Activated T-helper 1 cell treated with Interleukin-2 at 50 U/mL for 16 hours (primary cell): ENCODE measurements around the gene BTBD6.

Experiments
- DNase-seq: peaks from one replicate; pipeline ENCODE4 v3.0.0-alpha.2; 2020; ENCODE audit warnings: low read depth

BTBD6 gene

GRCh38 chr14:105229099-105229655, 19.2 kb upstream of the BTBD6 start:
- no peak for DNase-seq

- DNase-seq, result no peak
Measured at GRCh38 chr14:105240811-105241576, 7.3 kb upstream of the BTBD6 start.

- DNase-seq, result no peak
Measured at GRCh38 chr14:105241641-105242040, 6.7 kb upstream of the BTBD6 start.

GRCh38 chr14:105244334-105244733, 4.0 kb upstream of the BTBD6 start:
- DNase-seq, result no peak

- no peak for DNase-seq
Measured at GRCh38 chr14:105247026-105247425, 1.3 kb upstream of the BTBD6 start.

GRCh38 chr14:105247715-105248367, 492 bp upstream of the BTBD6 start:
- no peak for DNase-seq

GRCh38 chr14:105249182-105250007, 1.1 kb downstream of the BTBD6 start:
- no peak for DNase-seq

GRCh38 chr14:105250008-105250366, 1.7 kb downstream of the BTBD6 start:
- no peak for DNase-seq

- no peak for DNase-seq
Measured at GRCh38 chr14:105250986-105251385, 2.7 kb downstream of the BTBD6 start.

- no peak for DNase-seq
Measured at GRCh38 chr14:105251920-105252319, 3.6 kb downstream of the BTBD6 start.

GRCh38 chr14:105252552-105253328, 4.4 kb downstream of the BTBD6 start:
- no peak for DNase-seq

GRCh38 chr14:105253329-105253682, 5.0 kb downstream of the BTBD6 start:
- no peak for DNase-seq

- DNase-seq, result no peak
Measured at GRCh38 chr14:105255021-105255507, 6.7 kb downstream of the BTBD6 start.

GRCh38 chr14:105256292-105256960, 8.1 kb downstream of the BTBD6 start:
- DNase-seq, result no peak

- DNase-seq, result no peak
Measured at GRCh38 chr14:105257464-105257863, 9.1 kb downstream of the BTBD6 start.

GRCh38 chr14:105258846-105259245, 10.5 kb downstream of the BTBD6 start:
- no peak for DNase-seq

GRCh38 chr14:105260959-105261358, 12.6 kb downstream of the BTBD6 start:
- DNase-seq, result no peak

GRCh38 chr14:105261781-105262180, 13.4 kb downstream of the BTBD6 start:
- no peak for DNase-seq

- no peak for DNase-seq
Measured at GRCh38 chr14:105267820-105268548, 19.7 kb downstream of the BTBD6 start.

- DNase-seq, result no peak
Measured at GRCh38 chr14:105268736-105269354, 20.5 kb downstream of the BTBD6 start.
